ENCODE results near the gene ZBBX. TPM values are rescaled to one million over a fixed set of nuclear protein-coding genes. Genes with fewer than 3 reads are reported as not detected.

ZBBX gene
- total RNA-seq, 4 donors from 2014 or later, result 0.44 TPM; not detected in 3

GRCh38 chr3:167251678-167252077 lies 128.4 kb downstream of the ZBBX start:
- H3K4me3 ChIP-seq, result no peak overlapping the region
- no peaks in the 10 kb centered on the region for H3K36me3 ChIP-seq
- no peak for TF ChIP-seq POLR2A (IDR thresholded peaks at IDR 0.05)
- TF ChIP-seq EP300 (IDR thresholded peaks at IDR 0.05), result no peak
- TF ChIP-seq CTCF (IDR thresholded peaks at IDR 0.05), result no peak
- WGBS, 2 donors, result 82 to 88% methylated on average over 3 of the region's 3 CpGs
- no peaks in the 10 kb centered on the region for H3K4me1 ChIP-seq
- H3K27me3 ChIP-seq, result no peaks in the 10 kb centered on the region
- no peaks in the 10 kb centered on the region for H3K9me3 ChIP-seq
- DNase-seq (ENCODE audit: low spot score in 2 of 2), result no peak
- H3K27ac ChIP-seq, result no peak overlapping the region

GRCh38 chr3:167246252-167246651 lies 133.8 kb downstream of the ZBBX start:
- TF ChIP-seq CTCF (IDR thresholded peaks at IDR 0.05), result no peak
- no peak for TF ChIP-seq POLR2A (IDR thresholded peaks at IDR 0.05)
- no peak for TF ChIP-seq EP300 (IDR thresholded peaks at IDR 0.05)
- H3K4me3 ChIP-seq, result no peak overlapping the region
- no peak for DNase-seq (ENCODE audit: low spot score in 2 of 2)
- no peak overlapping the region for H3K27ac ChIP-seq
- H3K9me3 ChIP-seq, result no peaks in the 10 kb centered on the region
- no peaks in the 10 kb centered on the region for H3K36me3 ChIP-seq
- H3K27me3 ChIP-seq, result no peaks in the 10 kb centered on the region
- no peaks in the 10 kb centered on the region for H3K4me1 ChIP-seq

- no peaks in the 10 kb centered on the region for H3K9me3 ChIP-seq
- no peak overlapping the region for H3K4me3 ChIP-seq
- H3K27me3 ChIP-seq, result no peaks in the 10 kb centered on the region
- H3K36me3 ChIP-seq, result no peaks in the 10 kb centered on the region
- no peaks in the 10 kb centered on the region for H3K4me1 ChIP-seq
- TF ChIP-seq CTCF (IDR thresholded peaks at IDR 0.05) (no peak), POLR2A (IDR thresholded peaks at IDR 0.05) (no peak), EP300 (IDR thresholded peaks at IDR 0.05) (no peak)
- WGBS, 2 donors, result 72 to 85% methylated on average over 1 of the region's 1 CpG
- no peak overlapping the region for H3K27ac ChIP-seq
- DNase-seq (ENCODE audit: low spot score in 2 of 2), result no peak
These were observed 138.8 kb downstream of the ZBBX start for GRCh38 chr3:167241048-167241845.

GRCh38 chr3:167228135-167228534 lies 152.0 kb downstream of the ZBBX start:
- H3K27ac ChIP-seq, result no peak overlapping the region
- no peaks in the 10 kb centered on the region for H3K27me3 ChIP-seq
- no peak for DNase-seq (ENCODE audit: low spot score in 2 of 2)
- no peaks in the 10 kb centered on the region for H3K4me1 ChIP-seq
- H3K36me3 ChIP-seq, result no peaks in the 10 kb centered on the region
- no peak for TF ChIP-seq POLR2A (IDR thresholded peaks at IDR 0.05)
- no peak for TF ChIP-seq CTCF (IDR thresholded peaks at IDR 0.05)
- no peak for TF ChIP-seq EP300 (IDR thresholded peaks at IDR 0.05)
- H3K9me3 ChIP-seq, result no peaks in the 10 kb centered on the region
- 13 to 28% methylated on average over 3 of the region's 3 CpGs for WGBS, 2 donors
- no peak overlapping the region for H3K4me3 ChIP-seq

- Histone ChIP-seq H3K27ac (no peak overlapping the region), H3K4me3 (no peak overlapping the region), H3K9me3 (no peaks in the 10 kb centered on the region), H3K36me3 (no peaks in the 10 kb centered on the region), H3K4me1 (no peaks in the 10 kb centered on the region), H3K27me3 (no peaks in the 10 kb centered on the region)
- TF ChIP-seq POLR2A (IDR thresholded peaks at IDR 0.05), result no peak
- no peak for TF ChIP-seq EP300 (IDR thresholded peaks at IDR 0.05)
- TF ChIP-seq CTCF (IDR thresholded peaks at IDR 0.05), result no peak
- 86 to 96% methylated on average over 1 of the region's 1 CpG for WGBS, 2 donors
- DNase-seq (ENCODE audit: low spot score in 2 of 2), result no peak
These were observed 154.3 kb downstream of the ZBBX start for GRCh38 chr3:167225821-167226220.

Data from tibial nerve (tissue), 4 donors.